Measurements from ENCODE around the gene ACACA.

ACACA gene

GRCh38 chr17:37123941-37124820 is 282.5 kb downstream of the ACACA start:
- DNase-seq, result no peak

- no peak for DNase-seq
Measured at GRCh38 chr17:37123386-37123785, 283.2 kb downstream of the ACACA start.

- DNase-seq, result no peak
Measured at GRCh38 chr17:37121616-37122015, 285.0 kb downstream of the ACACA start.

- DNase-seq, result no peak
Measured at GRCh38 chr17:37118366-37119137, 288.1 kb downstream of the ACACA start.

GRCh38 chr17:37117373-37118142 is 289.1 kb downstream of the ACACA start:
- DNase-seq, result no peak

GRCh38 chr17:37116671-37117185 is 289.9 kb downstream of the ACACA start:
- no peak for DNase-seq

- no peak for DNase-seq
Measured at GRCh38 chr17:37111329-37111728, 295.3 kb downstream of the ACACA start.

- DNase-seq, result no peak
Measured at GRCh38 chr17:37110746-37111145, 295.9 kb downstream of the ACACA start.

GRCh38 chr17:37109731-37110710 is 296.6 kb downstream of the ACACA start:
- DNase-seq, result no peak

- no peak for DNase-seq
Measured at GRCh38 chr17:37109106-37109505, 297.5 kb downstream of the ACACA start.

- no peak for DNase-seq
Measured at GRCh38 chr17:37107406-37108083, 299.1 kb downstream of the ACACA start.

GRCh38 chr17:37106049-37106448 is 300.6 kb downstream of the ACACA start:
- no peak for DNase-seq

- DNase-seq, result no peak
Measured at GRCh38 chr17:37103231-37103630, 303.4 kb downstream of the ACACA start.

- DNase-seq, result no peak
Measured at GRCh38 chr17:37101306-37101705, 305.3 kb downstream of the ACACA start.

- no peak for DNase-seq
Measured at GRCh38 chr17:37100231-37100630, 306.4 kb downstream of the ACACA start.

GRCh38 chr17:37098910-37099664 is 307.5 kb downstream of the ACACA start:
- DNase-seq, result no peak

- DNase-seq, result no peak
Measured at GRCh38 chr17:37098152-37098551, 308.5 kb downstream of the ACACA start.

GRCh38 chr17:37097154-37097553 is 309.5 kb downstream of the ACACA start:
- DNase-seq, result no peak

- no peak for DNase-seq
Measured at GRCh38 chr17:37096071-37096470, 310.6 kb downstream of the ACACA start.

- DNase-seq, result no peak
Measured at GRCh38 chr17:37094391-37094790, 312.2 kb downstream of the ACACA start.

All from CD4-positive, alpha-beta T cell treated with Interferon alpha-2 for 1 hour (primary cell).